GM18511 (cell line): ENCODE results near the gene RASA3.
"Not testable (repeated sequence)": the region's sequence is repeated elsewhere in the genome, so short reads cannot be mapped to it uniquely, and the experiment has no call there.

Source experiments
- ATAC-seq: cut with Tn5 transposase; IDR thresholded peaks from one replicate; pipeline ENCODE4 v1.9.1; 2021; ENCODE audit warnings: mild to moderate bottlenecking, moderate library complexity; ENCODE audit not compliant: unreplicated experiment

The RASA3 gene

GRCh38 chr13:114023716-114024602 lies 108.5 kb downstream of the RASA3 start:
- peak; percentile 3 for ATAC-seq

GRCh38 chr13:114022876-114023275 lies 109.5 kb downstream of the RASA3 start:
- ATAC-seq, result no peak

GRCh38 chr13:114022309-114022669 lies 110.1 kb downstream of the RASA3 start:
- ATAC-seq, result no peak

GRCh38 chr13:114021464-114022308 lies 110.7 kb downstream of the RASA3 start:
- no peak for ATAC-seq

GRCh38 chr13:114020750-114021463 lies 111.5 kb downstream of the RASA3 start:
- no peak for ATAC-seq

GRCh38 chr13:114020134-114020533 lies 112.3 kb downstream of the RASA3 start:
- not testable (repeated sequence) for ATAC-seq

GRCh38 chr13:114019367-114019766 lies 113.1 kb downstream of the RASA3 start:
- no peak for ATAC-seq

GRCh38 chr13:114018461-114019055 lies 113.9 kb downstream of the RASA3 start:
- ATAC-seq, result no peak

GRCh38 chr13:114017966-114018365 lies 114.5 kb downstream of the RASA3 start:
- ATAC-seq, result no peak

GRCh38 chr13:114017028-114017630 lies 115.3 kb downstream of the RASA3 start:
- no peak for ATAC-seq

GRCh38 chr13:114016321-114017027 lies 115.9 kb downstream of the RASA3 start:
- no peak for ATAC-seq

GRCh38 chr13:114015969-114016295 lies 116.5 kb downstream of the RASA3 start:
- ATAC-seq, result no peak

- ATAC-seq, result no peak
These were observed 117.1 kb downstream of the RASA3 start for GRCh38 chr13:114015111-114015968.

- ATAC-seq, result no peak
These were observed 118.3 kb downstream of the RASA3 start for GRCh38 chr13:114013952-114014629.

- no peak for ATAC-seq
These were observed 119.1 kb downstream of the RASA3 start for GRCh38 chr13:114013336-114013735.

GRCh38 chr13:114012921-114013320 lies 119.5 kb downstream of the RASA3 start:
- no peak for ATAC-seq

- no peak for ATAC-seq
These were observed 120.3 kb downstream of the RASA3 start for GRCh38 chr13:114012141-114012540.

- no peak for ATAC-seq
These were observed 121.2 kb downstream of the RASA3 start for GRCh38 chr13:114011226-114011625.
